A172 (cell line): ENCODE results near the gene FBN1. TPM values are rescaled to one million over a fixed set of nuclear protein-coding genes. Genes with fewer than 3 reads are reported as not detected.

Source experiments
- DNase-seq: peaks from one replicate; pipeline ENCODE4 v3.0.0-alpha.2; 2015; ENCODE audit warnings: low spot score
- total RNA-seq: library from RNA; depleted of rRNA; stranded (reverse); fragments of >200 nt; shearing (Covaris generic); gene quantifications from 2 replicates; pipeline ENCODE4 v1.2.3, GENCODE V29; 2014

FBN1 gene
- total RNA-seq, 1 experiment from 2014 or later: 142 TPM

DNA sequence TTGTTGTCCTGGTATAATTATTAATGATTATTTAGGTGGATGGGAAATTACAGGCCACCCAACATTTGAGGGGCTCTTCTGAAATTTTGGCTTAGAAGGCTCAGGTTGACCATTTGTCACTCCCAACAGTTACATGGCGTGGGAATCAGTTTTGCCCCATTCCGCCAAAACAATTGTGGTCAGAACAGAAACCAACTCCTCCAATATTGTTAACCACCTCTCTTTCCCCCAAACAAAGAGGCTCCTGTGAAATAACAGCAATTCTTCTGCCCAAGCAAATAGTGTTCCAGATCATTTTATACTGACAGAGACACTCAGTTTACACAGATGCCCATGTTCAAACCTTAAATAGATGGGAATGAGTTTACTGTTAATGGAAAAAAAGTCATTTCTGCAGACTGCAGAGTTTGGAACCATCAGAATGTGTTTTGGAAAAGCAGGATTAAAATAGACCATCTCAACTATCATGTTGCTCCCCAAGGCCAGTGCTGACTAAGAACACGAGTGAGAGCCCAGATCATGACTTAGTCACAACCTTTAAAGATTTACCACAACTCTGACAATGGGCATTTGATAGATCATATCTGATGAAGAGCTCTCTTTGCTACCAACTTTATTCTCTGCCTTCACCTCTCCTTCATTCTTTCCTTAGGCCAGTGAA, 212.2 kb downstream of the FBN1 start:
- peak; percentile 66 for DNase-seq

GRCh38 chr15:48432688-48433087, 212.8 kb downstream of the FBN1 start:
- no peak for DNase-seq

GRCh38 chr15:48427960-48428547, 217.5 kb downstream of the FBN1 start:
- peak; percentile 96 for DNase-seq

GRCh38 chr15:48427479-48427878, 218.0 kb downstream of the FBN1 start:
- DNase-seq: peak; percentile 59

- DNase-seq: no peak
Observed at GRCh38 chr15:48426941-48427340, 218.6 kb downstream of the FBN1 start.

GRCh38 chr15:48426044-48426443, 219.5 kb downstream of the FBN1 start:
- DNase-seq: no peak

DNA sequence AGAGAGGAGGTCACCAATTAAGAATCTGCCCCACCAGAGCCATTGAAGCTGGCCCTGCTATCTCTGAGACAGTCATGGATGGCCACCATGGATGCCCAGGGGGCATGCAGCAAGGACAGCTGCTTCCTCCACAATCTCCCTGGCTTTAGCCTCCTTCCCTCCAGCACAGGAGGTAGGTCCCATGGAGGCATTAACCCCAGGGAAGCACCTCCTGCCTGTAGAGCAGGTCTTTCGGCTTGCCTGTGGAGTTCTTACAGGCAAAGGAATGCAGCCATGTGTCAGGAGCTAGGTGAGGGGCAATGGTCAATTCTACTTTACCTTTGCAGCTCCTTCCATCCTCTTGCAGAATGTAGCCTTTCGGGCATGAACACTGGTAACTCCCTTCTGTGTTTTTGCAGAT, 220.5 kb downstream of the FBN1 start:
- DNase-seq: no peak

DNA sequence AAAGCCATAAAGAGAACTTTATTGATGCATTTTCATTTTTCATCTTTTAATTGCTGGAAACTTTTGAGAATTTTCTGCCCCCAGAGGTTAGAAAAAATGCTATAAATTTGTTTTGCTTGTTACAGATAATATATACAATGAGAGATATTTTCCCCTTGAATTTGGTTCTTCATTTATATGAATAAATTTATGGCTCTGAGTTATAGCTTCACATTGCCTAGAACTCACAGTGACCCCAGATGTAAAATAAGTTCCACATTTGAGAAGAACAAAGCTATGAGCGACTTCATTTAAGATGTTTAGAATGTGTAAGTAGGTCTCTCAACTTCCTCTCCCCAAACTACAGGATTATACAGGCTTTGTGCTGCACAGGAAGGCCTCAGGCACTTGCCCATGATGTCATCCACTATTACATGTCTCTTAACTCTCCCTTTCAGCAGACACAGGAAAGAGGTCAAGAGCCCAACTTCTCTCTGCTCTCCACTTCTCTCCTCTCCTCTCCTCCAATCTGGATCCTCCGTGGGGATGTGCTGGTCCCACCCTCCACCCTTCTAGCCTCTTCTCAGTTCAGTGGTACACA, 221.5 kb downstream of the FBN1 start:
- DNase-seq: no peak

GRCh38 chr15:48423342-48423741, 222.2 kb downstream of the FBN1 start:
- DNase-seq: no peak

GRCh38 chr15:48422401-48422800, 223.1 kb downstream of the FBN1 start:
- no peak for DNase-seq

- no peak for DNase-seq
Observed at GRCh38 chr15:48421362-48421761, 224.1 kb downstream of the FBN1 start.

DNA sequence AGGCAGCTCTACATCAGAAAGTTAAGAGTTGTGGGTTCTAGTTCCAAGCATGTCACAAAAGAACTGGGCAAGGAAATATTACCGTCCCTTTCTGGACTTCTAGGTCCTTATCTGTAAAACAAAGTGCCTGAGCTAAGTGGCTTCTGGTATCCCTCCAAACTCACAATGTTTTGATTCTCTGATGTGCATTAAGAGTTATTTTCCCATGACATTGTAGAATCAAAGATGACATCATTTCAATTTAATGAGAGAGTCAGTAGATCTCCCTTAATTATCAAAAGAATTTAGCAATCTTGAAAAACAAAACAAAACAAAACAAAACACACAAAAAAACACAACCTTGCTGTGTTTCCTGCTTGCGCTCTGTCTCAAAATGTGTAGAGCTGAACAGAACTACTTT, 225.6 kb downstream of the FBN1 start:
- no peak for DNase-seq

DNA sequence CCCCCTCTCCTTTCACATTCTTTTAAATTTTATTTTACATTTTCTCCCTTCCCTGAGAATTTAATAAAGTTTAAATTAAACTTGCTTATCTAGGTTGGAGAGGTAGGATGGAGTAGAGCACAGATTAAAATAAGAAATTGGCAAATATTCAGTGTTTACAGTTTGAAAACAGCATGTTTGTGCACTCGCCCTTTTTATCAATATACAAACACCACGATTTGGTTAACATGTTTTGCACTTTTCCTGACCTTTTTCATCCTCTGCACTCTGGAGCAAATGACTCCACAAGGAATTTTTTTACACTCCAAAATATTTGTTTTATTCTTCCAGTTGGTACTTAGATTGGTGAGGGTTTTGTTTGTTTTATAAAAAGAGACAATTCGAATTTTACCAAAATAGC, 227.2 kb downstream of the FBN1 start:
- no peak for DNase-seq

DNA sequence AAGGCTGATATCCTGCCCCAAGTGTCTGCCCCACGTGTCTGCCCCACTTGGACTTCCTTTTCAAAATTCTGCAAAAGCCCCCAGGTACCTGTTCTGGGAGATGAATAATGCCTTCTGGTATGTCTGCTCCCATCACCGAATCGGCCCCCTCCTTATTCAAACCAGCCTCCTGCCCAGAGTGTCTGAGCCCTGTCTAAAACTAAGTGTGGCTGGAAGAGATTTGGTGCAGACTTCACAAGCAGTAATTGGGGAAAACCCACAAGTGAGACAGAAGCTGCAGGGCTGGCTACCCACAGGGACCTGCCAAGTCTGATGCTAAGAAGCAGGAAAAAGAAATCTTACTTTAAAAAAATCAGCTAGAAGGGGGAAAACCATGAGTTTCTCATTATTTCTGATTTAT, 229.2 kb downstream of the FBN1 start:
- DNase-seq: peak; percentile 59

DNA sequence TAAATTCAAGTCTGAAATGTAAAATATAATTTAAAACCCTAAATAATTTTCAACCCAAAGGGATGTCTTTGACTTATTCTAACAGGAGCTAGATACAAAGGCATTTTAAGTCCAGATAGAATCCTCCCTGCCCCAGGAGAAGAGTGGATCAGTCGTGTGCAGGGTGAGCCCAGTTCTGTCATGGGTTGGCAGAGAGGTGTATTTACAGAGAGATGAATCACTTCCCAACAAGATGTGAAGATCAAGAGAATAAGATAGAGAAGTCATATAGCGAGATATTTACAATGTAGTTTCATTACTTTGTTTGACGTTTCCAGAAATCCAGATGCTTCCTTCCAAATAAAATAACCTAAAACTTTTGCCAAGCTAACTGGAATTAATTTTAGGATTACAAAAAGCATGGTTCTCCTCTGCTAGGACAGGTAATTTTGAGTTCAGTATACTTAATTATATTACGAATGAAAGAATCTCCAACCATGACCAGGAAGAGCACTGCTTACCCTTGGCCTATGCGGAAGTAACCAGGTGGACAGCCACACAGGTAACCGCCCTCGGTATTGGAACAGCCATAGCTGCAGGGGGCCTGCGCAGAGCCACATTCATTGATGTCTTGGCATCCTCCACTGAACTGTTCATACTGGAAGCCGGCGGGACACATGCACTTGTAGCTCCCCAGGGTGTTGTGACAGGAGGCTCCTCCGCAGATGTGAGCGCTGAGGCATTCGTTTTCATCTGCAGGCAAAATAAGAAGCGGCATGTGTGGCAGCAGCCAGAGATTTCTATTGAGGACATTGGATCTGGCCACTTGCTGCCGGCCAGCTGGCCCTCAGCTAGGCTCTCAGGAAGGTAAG, 230.2 kb downstream of the FBN1 start:
- DNase-seq: peak; percentile 81

GRCh38 chr15:48414015-48414414, 231.5 kb downstream of the FBN1 start:
- DNase-seq: peak; percentile 59

DNA sequence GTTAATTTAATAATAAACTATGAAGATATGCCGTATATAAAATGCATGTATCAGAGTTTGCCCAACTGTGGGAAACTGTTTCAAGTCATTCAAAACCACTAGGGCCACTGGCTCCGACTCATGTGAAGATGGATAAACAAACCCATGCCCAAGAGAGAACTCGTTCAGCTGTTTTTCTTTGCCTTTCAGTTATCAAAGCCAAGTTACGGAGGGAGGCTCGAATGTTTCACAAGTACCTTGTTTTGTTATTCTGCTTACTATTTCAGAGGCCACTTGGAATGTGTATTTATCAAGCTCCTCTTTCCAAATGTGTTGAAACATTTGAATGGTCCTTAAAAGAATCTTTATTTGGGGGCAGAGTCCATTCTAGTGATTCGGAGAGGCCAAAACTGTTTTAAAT, 232.2 kb downstream of the FBN1 start:
- DNase-seq: no peak

GRCh38 chr15:48411971-48412591, 233.4 kb downstream of the FBN1 start:
- peak; percentile 79 for DNase-seq

DNA sequence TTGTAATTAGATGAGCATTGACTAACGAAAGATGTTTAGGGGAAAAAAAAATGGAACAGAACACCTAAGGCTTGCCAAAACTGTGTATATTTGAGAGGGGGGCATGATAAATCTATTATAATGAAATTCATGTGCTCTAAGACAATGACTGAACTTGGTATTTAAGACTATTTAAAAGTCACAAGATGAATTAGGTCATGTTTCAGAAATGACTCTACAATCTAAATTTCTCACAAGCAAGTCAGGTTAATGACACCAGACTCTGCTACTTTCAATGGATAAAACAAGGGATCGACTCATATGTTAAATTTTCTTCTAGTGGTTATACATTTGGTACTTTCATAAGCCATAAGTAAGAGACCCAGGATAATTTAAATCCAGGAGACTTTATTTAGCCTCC, 235.9 kb downstream of the FBN1 start:
- no peak for DNase-seq

DNA sequence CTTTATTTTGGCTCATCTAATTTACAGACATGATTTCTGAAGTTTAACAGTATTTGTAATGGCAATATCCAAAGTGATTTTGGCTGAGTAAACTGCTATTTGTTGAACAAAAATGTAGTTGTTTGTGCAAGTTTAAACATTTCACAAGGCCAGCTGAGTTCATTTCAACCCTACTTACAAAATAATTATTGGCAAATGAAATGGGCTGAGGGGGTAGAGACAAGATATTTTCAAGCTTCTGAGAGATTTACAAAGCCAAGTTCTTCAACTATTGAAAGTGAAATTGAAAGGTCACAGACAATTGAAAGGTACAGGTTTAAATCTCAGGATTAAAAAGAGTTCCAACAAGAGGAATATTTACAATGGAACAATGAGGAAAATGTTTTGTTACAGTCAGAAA, 237.2 kb downstream of the FBN1 start:
- no peak for DNase-seq

GRCh38 chr15:48407646-48408045, 237.9 kb downstream of the FBN1 start:
- no peak for DNase-seq

DNA sequence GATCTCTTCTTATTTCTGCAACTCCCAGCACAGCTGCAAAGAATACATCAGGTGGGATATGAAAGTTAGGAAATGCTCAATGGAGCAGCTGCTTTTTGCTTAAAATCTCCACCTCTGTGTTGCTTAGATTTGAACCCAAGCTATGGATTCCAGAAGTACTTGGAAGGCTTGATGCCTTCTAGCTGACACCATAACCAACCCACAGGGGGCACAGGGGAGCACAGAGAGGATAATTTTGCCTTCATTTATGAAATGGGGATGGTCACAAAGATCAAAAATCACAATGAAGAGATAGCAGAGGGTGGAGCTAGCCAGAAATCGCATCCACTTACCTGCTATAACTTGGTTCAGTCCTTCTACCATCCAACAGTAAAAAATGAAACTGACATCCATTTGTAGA, 238.6 kb downstream of the FBN1 start:
- DNase-seq: no peak
